Glutamatergic neuron (in vitro differentiated cells): ENCODE measurements around the gene MBD4. TPM values are rescaled to one million over a fixed set of nuclear protein-coding genes. Genes with fewer than 3 reads are reported as not detected.
A peak's percentile ranks its signal among the peaks of the same experiment; 100 is the strongest.
"Not testable (repeated sequence)": the region's sequence is repeated elsewhere in the genome, so short reads cannot be mapped to it uniquely, and the experiment has no call there.

Experiments
- DNase-seq: peaks from one replicate; pipeline ENCODE4 v3.0.0; 2022
- H3K27ac Mint-ChIP-seq: one replicate; pipeline ENCODE4 v1.8.0; 2020; ENCODE audit warnings: mild to moderate bottlenecking, mixed read lengths, inconsistent platforms; ENCODE audit not compliant: unreplicated experiment
- H3K27me3 Mint-ChIP-seq: one replicate; pipeline ENCODE4 v1.8.0; 2020; ENCODE audit warnings: mild to moderate bottlenecking, moderate library complexity, mixed read lengths, inconsistent platforms; ENCODE audit not compliant: unreplicated experiment
- H3K36me3 Mint-ChIP-seq: one replicate; pipeline ENCODE4 v1.8.0; 2020; ENCODE audit warnings: mild to moderate bottlenecking, mixed read lengths, inconsistent platforms; ENCODE audit not compliant: unreplicated experiment
- H3K4me1 Mint-ChIP-seq: one replicate; pipeline ENCODE4 v1.8.0; 2020; ENCODE audit warnings: mild to moderate bottlenecking, low read depth, mixed read lengths, inconsistent platforms; ENCODE audit not compliant: unreplicated experiment
- H3K4me3 Mint-ChIP-seq: one replicate; pipeline ENCODE4 v1.8.0; 2020; ENCODE audit warnings: mild to moderate bottlenecking, mixed read lengths, inconsistent platforms; ENCODE audit not compliant: unreplicated experiment
- H3K9me3 Mint-ChIP-seq: one replicate; pipeline ENCODE4 v1.8.0; 2020; ENCODE audit warnings: mild to moderate bottlenecking, moderate library complexity, mixed read lengths, inconsistent platforms; ENCODE audit not compliant: unreplicated experiment
- total RNA-seq: library from RNA; stranded (reverse); fragmentation: NEBNext Ultra II Directional; extraction: Animal tissue kit (Norgen Biotek cat#: 25700); gene quantifications from one replicate; pipeline ENCODE4 v1.2.1, GENCODE V29; 2021; ENCODE audit not compliant: unreplicated experiment
- TF ChIP-seq, protein P1 (sequence below): fragments of 200-600 bp; sonication (generic); IDR thresholded peaks from one replicate; pipeline ENCODE4 v1.5.0; 2021; ENCODE audit not compliant: partially characterized antibody, unreplicated experiment

The MBD4 gene
- total RNA-seq, 1 donor from 2014 or later = 21.3 TPM

DNA sequence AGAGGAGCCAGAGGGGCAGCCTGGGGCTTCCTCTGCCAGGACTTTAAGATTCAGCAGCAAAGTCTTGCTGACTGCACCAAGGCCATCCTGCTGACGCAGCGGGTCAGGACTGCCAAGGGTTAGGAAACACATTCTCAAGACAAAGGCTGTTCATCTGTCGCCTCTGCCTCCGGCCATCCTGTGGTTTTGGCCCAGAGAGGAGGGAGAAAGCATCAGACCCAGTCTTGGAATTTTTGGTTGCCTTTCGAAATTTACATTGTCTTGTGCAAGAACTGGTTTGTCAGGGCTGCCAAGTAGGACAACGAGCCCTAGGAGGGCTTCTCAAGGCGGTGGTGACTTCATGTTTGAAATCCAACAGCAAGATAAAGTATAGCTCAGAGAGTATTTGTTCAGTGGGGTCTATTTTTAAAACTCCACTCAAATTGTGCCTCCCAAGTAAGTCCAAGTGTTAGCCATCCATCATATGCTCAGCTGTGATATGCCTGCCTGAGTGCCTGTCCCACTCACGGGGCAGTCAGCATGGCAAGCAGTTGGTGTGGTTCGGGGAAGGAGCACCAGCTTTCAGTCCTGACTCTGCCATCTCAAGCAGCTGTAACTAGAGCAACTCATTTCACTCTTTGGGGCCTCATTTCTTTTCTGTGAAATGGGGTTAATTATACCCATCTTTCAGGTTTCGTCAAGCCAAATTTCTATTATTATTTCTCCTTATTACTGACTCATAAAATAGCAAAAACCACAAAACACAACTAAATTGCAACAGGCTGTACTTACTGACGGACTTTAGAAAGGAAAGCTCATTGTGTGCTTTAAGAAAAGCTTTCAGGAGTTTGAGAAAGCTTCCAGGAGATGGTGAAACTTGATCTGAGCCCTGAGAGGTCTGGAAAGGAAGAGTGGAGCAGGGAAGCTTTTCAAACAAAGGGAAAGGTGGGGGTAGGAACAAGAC, 46.2 kb upstream of the MBD4 start:
- H3K4me3 Mint-ChIP-seq = no peak overlapping the region
- no peaks in the 10 kb centered on the region for H3K36me3 Mint-ChIP-seq
- no peaks in the 10 kb centered on the region for H3K9me3 Mint-ChIP-seq
- H3K27ac Mint-ChIP-seq = no peak overlapping the region
- TF ChIP-seq, protein P1, sequence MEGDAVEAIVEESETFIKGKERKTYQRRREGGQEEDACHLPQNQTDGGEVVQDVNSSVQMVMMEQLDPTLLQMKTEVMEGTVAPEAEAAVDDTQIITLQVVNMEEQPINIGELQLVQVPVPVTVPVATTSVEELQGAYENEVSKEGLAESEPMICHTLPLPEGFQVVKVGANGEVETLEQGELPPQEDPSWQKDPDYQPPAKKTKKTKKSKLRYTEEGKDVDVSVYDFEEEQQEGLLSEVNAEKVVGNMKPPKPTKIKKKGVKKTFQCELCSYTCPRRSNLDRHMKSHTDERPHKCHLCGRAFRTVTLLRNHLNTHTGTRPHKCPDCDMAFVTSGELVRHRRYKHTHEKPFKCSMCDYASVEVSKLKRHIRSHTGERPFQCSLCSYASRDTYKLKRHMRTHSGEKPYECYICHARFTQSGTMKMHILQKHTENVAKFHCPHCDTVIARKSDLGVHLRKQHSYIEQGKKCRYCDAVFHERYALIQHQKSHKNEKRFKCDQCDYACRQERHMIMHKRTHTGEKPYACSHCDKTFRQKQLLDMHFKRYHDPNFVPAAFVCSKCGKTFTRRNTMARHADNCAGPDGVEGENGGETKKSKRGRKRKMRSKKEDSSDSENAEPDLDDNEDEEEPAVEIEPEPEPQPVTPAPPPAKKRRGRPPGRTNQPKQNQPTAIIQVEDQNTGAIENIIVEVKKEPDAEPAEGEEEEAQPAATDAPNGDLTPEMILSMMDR = no peak
- peaks cover 29% of the 10 kb centered on the region for H3K4me1 Mint-ChIP-seq
- no peak for DNase-seq
- peaks cover 8% of the 10 kb centered on the region for H3K27me3 Mint-ChIP-seq

DNA sequence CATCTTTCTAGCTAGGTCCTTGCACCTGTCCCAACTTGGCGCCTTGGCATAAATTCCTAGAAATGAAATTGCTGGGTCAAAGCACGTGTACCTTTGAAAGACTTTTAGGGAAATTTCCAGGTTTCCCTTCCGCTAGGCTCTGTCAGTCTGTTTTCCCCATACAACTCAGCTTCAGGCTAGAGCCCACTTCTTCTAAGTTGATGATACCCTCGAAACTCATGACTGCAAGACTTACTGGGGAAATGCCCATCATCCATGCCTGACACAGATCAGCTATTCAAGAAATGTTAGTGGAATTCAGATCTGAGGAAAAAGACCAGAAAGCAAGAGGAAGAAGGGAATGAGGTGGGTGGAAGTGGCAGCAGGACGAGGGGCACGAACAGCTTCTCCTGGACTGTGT, 45.4 kb upstream of the MBD4 start:
- peaks cover 28% of the 10 kb centered on the region for H3K4me1 Mint-ChIP-seq
- not testable (repeated sequence) for H3K9me3 Mint-ChIP-seq, H3K4me3 Mint-ChIP-seq, H3K27me3 Mint-ChIP-seq, H3K36me3 Mint-ChIP-seq, H3K27ac Mint-ChIP-seq, DNase-seq

GRCh38 chr3:129483870-129484269, 44.1 kb upstream of the MBD4 start:
- no peak for DNase-seq
- peaks cover 2% of the 10 kb centered on the region for H3K9me3 Mint-ChIP-seq
- peak overlapping the region; percentile 49 for H3K27ac Mint-ChIP-seq
- peaks cover 8% of the 10 kb centered on the region for H3K27me3 Mint-ChIP-seq
- TF ChIP-seq, protein P1 = no peak
- peak overlapping the region; percentile 17 for H3K4me3 Mint-ChIP-seq
- peaks cover 30% of the 10 kb centered on the region for H3K4me1 Mint-ChIP-seq
- no peaks in the 10 kb centered on the region for H3K36me3 Mint-ChIP-seq

DNA sequence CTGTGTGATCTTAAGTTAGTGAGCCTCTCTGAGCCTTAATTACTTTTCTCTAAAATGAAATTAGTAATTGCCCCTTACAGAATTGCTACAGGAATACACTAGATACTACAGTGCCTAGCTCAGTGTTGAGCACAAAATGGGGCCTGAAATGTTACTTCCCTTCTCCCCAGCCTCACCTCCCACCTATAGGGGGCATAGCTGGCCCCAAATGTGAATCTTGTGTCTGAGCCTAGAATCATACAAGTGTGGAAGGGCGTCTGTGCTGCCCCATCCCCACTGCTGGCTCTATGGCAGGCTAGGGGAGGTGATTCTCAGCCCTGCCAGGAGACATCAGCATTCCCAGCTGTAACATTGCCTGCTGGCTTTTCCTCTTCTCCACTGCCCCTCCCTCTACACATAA, 43.0 kb upstream of the MBD4 start:
- Mint-ChIP-seq H3K4me3 (no peak overlapping the region), H3K9me3 (peaks cover 2% of the 10 kb centered on the region), H3K4me1 (peaks cover 30% of the 10 kb centered on the region), H3K27ac (no peak overlapping the region), H3K27me3 (peaks cover 8% of the 10 kb centered on the region), H3K36me3 (no peaks in the 10 kb centered on the region)
- no peak for DNase-seq
- TF ChIP-seq, protein P1 = peak; percentile 24

GRCh38 chr3:129481766-129482332, 42.1 kb upstream of the MBD4 start:
- Mint-ChIP-seq H3K27ac (no peak overlapping the region), H3K4me1 (peaks cover 30% of the 10 kb centered on the region), H3K27me3 (peaks cover 8% of the 10 kb centered on the region), H3K9me3 (peaks cover 2% of the 10 kb centered on the region), H3K36me3 (no peaks in the 10 kb centered on the region), H3K4me3 (no peak overlapping the region)
- TF ChIP-seq, protein P1 = no peak
- DNase-seq = no peak

DNA sequence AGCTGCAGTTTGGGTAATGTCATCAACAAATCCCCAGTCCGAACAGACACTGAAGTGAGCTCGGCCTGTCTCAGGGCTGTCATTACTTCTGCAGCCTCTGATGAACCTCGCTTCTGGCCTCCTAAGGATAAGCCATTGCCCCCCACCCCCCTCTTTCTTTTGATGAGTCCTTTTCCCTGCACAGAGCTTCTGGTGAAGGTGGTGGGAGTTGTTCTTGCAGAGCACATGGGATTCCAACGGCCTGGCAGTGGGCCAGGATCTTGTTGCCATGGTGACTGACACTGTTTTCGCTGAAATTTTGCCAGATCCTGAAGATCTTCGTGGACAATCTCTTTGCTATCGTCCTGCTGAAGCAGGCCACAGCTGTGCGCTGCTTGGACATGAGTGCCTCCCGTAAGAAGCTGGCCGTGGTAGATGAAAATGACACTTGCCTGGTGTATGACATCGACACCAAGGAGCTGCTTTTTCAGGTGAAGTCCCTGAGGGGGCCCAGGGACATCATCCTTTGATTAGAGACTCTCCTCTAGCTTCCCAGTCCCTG, 41.5 kb upstream of the MBD4 start:
- H3K4me1 Mint-ChIP-seq = peaks cover 30% of the 10 kb centered on the region
- H3K27ac Mint-ChIP-seq, H3K9me3 Mint-ChIP-seq, H3K4me3 Mint-ChIP-seq, H3K36me3 Mint-ChIP-seq, H3K27me3 Mint-ChIP-seq: not testable (repeated sequence)
- peak; percentile 41 for DNase-seq
